Ramos (cell line): ENCODE measurements around the gene FAM53B.

Source experiments
- in situ Hi-C: fragments of 300-500 bp; cut with MboI; formaldehyde crosslinking; loops from one replicate; pipeline ENCODE4 v1.14.3; 2022; ENCODE audit warnings: low sequenced_read_pairs; ENCODE audit not compliant: unreplicated experiment

FAM53B gene

GRCh38 chr10:124576526-124577420, 167.4 kb downstream of the FAM53B start:
- in situ Hi-C loops = no loop called here

GRCh38 chr10:124575107-124576035, 168.8 kb downstream of the FAM53B start:
- in situ Hi-C loops = no loop called here

GRCh38 chr10:124574456-124575070, 169.6 kb downstream of the FAM53B start:
- in situ Hi-C loops = no loop called here

- in situ Hi-C loops = no loop called here
These were observed 170.3 kb downstream of the FAM53B start for GRCh38 chr10:124573726-124574455.

- in situ Hi-C loops = no loop called here
These were observed 171.4 kb downstream of the FAM53B start for GRCh38 chr10:124572751-124573150.

- in situ Hi-C loops = no loop called here
These were observed 173.5 kb downstream of the FAM53B start for GRCh38 chr10:124570646-124571045.

GRCh38 chr10:124569623-124570470, 174.3 kb downstream of the FAM53B start:
- in situ Hi-C loops = no loop called here
